ENCODE measurements around the gene KBTBD12.
A peak's percentile ranks its signal among the peaks of the same experiment; 100 is the strongest.

DNA sequence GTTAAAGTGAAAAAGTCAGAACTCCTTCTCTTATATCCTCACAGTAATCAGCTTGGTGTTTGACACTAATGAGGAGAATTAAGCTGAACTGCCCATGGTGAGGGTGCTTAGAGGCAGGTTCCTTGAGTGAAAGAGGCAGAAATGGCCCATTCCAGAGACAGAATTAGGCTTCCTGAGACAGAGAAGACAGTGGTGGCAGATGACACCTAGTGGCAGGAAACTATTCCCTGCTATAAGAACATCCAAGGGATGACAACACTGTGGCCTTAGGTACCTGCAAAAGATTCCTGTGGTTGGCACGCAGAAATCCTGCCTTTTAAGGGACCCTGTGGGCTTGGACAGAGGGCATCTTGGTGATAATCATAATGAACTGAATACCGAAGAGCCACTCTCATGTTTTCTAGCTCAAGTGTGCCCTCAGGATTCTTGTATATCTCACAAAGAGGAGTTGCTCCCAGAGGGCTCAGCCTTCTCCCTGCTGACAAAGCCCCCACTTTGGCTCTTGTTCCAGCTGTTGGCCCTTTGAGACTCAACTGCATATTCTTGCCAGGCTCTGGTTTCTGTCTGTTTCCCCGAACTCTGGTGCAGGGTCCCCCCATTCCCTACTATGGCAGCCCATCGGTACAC, 56.0 kb downstream of the KBTBD12 start:
- TF ChIP-seq, protein P1, sequence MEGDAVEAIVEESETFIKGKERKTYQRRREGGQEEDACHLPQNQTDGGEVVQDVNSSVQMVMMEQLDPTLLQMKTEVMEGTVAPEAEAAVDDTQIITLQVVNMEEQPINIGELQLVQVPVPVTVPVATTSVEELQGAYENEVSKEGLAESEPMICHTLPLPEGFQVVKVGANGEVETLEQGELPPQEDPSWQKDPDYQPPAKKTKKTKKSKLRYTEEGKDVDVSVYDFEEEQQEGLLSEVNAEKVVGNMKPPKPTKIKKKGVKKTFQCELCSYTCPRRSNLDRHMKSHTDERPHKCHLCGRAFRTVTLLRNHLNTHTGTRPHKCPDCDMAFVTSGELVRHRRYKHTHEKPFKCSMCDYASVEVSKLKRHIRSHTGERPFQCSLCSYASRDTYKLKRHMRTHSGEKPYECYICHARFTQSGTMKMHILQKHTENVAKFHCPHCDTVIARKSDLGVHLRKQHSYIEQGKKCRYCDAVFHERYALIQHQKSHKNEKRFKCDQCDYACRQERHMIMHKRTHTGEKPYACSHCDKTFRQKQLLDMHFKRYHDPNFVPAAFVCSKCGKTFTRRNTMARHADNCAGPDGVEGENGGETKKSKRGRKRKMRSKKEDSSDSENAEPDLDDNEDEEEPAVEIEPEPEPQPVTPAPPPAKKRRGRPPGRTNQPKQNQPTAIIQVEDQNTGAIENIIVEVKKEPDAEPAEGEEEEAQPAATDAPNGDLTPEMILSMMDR (IDR thresholded peaks at IDR 0.05): peak; percentile 59 to 70 (median 70)
- TF ChIP-seq POLR2A (IDR thresholded peaks at IDR 0.05) (no peak), EP300 (IDR thresholded peaks at IDR 0.05; ENCODE audit: low read depth) (no peak)

Data from transverse colon (tissue), 3 donors.